GM12865 (cell line): ENCODE results near the gene C8G.
A peak's percentile ranks its signal among the peaks of the same experiment; 100 is the strongest.

Source experiments
- DNase-seq: peaks from one replicate; pipeline ENCODE4 v3.0.0; 2010; ENCODE audit warnings: low read depth
- H3K4me3 ChIP-seq: 2 replicates; pipeline ENCODE4 v1.5.1; 2011; ENCODE audit warnings: mild to moderate bottlenecking, low read depth, low read length, control low read depth
- TF ChIP-seq, protein P1 (sequence below): IDR thresholded peaks from 2 replicates; pipeline ENCODE4 v1.5.1; 2011; ENCODE audit warnings: low read length, control low read depth, low read depth, inconsistent platforms; ENCODE audit not compliant: insufficient read depth; ENCODE audit errors: missing control alignments

C8G gene

DNA sequence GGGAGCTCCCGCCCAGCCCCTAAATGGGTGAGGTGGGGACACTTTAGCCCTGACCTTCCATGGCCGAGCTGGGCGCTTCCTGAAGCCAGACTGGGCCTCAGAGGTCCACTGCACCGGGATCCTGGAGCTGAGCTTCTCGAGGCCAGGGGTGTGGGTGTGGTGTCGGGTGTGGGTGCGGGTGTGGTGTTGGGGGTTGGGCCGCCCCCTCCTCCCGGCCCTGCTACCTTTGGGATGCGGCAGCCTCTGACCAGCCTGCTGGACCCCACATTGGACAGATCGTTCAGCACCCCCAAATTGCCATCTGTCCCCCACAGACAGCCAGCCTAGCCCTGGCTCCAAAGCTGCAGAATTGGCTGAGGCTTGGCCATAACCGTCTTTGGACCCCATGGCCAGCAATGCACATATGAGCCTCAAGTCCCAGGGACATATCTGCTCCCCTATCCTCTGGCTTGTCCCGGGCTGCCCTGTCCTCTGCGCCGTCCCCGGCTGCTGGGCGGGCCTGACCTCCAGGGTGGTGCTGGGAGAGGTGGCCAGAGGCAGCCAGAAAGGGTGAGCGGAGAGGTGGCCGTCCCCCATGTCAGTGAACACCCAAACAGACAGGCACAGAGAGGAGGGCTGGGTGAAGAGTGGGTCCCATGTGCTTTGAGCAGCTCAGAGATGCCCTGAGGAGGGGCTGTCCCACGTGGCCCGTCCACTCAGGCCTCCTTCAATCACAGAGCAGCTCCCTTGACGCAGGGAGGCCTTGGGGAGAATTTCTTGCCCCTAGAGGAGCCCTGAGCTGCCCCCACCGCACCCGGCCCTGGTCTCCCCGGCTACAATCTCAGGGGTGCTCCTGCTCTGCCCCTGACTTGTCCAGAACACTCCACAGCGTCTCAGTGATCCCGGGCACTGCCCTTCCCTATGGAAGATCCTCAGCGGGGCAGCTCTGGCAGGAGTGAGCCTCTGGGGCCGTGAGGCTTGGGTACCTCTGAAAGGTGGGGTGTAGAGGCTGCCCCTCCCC lies 28.9 kb downstream of the C8G start:
- no peak overlapping the region for H3K4me3 ChIP-seq
- no peak for DNase-seq
- TF ChIP-seq, protein P1, sequence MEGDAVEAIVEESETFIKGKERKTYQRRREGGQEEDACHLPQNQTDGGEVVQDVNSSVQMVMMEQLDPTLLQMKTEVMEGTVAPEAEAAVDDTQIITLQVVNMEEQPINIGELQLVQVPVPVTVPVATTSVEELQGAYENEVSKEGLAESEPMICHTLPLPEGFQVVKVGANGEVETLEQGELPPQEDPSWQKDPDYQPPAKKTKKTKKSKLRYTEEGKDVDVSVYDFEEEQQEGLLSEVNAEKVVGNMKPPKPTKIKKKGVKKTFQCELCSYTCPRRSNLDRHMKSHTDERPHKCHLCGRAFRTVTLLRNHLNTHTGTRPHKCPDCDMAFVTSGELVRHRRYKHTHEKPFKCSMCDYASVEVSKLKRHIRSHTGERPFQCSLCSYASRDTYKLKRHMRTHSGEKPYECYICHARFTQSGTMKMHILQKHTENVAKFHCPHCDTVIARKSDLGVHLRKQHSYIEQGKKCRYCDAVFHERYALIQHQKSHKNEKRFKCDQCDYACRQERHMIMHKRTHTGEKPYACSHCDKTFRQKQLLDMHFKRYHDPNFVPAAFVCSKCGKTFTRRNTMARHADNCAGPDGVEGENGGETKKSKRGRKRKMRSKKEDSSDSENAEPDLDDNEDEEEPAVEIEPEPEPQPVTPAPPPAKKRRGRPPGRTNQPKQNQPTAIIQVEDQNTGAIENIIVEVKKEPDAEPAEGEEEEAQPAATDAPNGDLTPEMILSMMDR = no peak

GRCh38 chr9:136974817-136975535 lies 29.9 kb downstream of the C8G start:
- no peak overlapping the region for H3K4me3 ChIP-seq
- no peak for DNase-seq
- TF ChIP-seq, protein P1 = no peak

- no peak overlapping the region for H3K4me3 ChIP-seq
- TF ChIP-seq, protein P1 = peak; percentile 21
- DNase-seq = peak; percentile 44
These were observed 30.6 kb downstream of the C8G start for GRCh38 chr9:136975644-136976043.

GRCh38 chr9:136977223-136977622 lies 32.2 kb downstream of the C8G start, which contains the start of gene PTGDS:
TSS of gene PTGDS (plus strand) at chr9:136977504. CDS start at chr9:136977579, 75 bp downstream.
- TF ChIP-seq, protein P1 = no peak
- no peak for DNase-seq
- H3K4me3 ChIP-seq = no peak within 1 kb of the TSS

- DNase-seq = no peak
These were observed 32.6 kb downstream of the C8G start for GRCh38 chr9:136977649-136978072.

DNA sequence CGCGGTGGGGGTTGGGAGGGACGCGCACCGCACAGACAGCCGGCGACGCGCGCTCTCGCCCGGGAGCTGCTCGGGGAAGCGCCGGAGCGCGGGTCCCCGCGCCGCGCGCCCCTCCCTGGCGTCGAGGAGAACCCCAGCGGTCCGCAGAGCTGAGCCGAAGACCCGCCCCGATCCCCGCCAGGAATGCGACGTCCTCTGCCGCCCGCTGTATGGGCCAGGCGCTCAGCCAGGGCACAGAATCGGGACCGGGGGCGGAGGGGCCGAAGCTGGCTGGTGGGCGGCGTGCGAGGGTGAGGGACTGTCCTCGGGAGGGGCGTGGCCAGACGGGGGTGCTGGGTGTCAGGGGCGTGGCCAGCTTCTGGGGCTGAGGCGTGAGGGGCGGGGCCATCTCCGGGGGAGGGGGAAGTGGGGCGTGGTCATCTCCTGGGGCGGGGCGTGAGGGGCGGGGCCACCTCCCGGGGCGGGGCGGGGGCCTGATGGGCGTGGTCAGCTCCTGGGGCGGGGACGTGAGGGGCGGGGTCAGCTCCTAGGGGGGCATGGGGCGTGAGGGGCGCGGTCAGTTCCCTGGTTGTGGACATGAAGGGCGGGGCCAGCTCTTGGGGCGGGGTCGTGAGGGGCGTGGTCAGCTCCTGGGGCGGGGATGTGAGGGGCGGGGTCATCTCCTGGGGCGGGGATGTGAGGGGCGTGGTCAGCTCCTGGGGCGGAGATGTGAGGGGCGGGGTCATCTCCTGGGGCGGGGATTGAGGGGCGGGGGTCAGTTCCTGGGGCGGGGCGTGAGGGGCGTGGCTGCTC lies 33.2 kb downstream of the C8G start:
- TF ChIP-seq, protein P1 = no peak
- no peak overlapping the region for H3K4me3 ChIP-seq
- DNase-seq = peak; percentile 51

More at GRCh38 chr9:136977649-136978072, 32.6 kb downstream of the C8G start:
- TF ChIP-seq, protein P1 = no peak
- H3K4me3 ChIP-seq = no peak overlapping the region
